CD4-positive, alpha-beta memory T cell (primary cell): ENCODE data around the gene CST5. TPM values are rescaled to one million over a fixed set of nuclear protein-coding genes. Genes with fewer than 3 reads are reported as not detected.
"Not testable (repeated sequence)": the region's sequence is repeated elsewhere in the genome, so short reads cannot be mapped to it uniquely, and the experiment has no call there.

Experiments
- CTCF ChIA-PET: fragments of 350-600 bp; sonication (Branson Sonifier 250); formaldehyde crosslinking; loops from one replicate; lab custom pipeline; 2021; ENCODE audit warnings: inconsistent platforms; ENCODE audit not compliant: partially characterized antibody; lab: Charles Lee
- POLR2A ChIA-PET: fragments of 350-600 bp; sonication (Branson Sonifier 250); formaldehyde crosslinking; loops from one replicate; lab custom pipeline; 2021; ENCODE audit not compliant: partially characterized antibody; lab: Charles Lee
- DNase-seq, 5 donors: peaks; one replicate each; pipeline versions ENCODE4 v3.0.0 to v3.0.0-alpha.2; 2020 to 2022; ENCODE audit warnings: mixed read lengths in 1 of 5
- H3K27ac ChIP-seq: one replicate; pipeline ENCODE4 v1.7.0; 2013; ENCODE audit warnings: low read depth, low read length
- H3K27me3 ChIP-seq: 2 replicates; pipeline ENCODE4 v1.7.0; 2013; ENCODE audit warnings: mild to moderate bottlenecking, low read length, moderate library complexity; ENCODE audit not compliant: insufficient read depth
- H3K36me3 ChIP-seq: 2 replicates; pipeline ENCODE4 v1.7.0; 2013; ENCODE audit warnings: mild to moderate bottlenecking, low read length, moderate library complexity; ENCODE audit not compliant: insufficient read depth
- H3K4me1 ChIP-seq: 2 replicates; pipeline ENCODE4 v1.7.0; 2013; ENCODE audit warnings: mild to moderate bottlenecking, low read length, moderate library complexity; ENCODE audit not compliant: insufficient read depth
- H3K4me3 ChIP-seq, 2 donors: one replicate each; pipeline ENCODE4 v1.7.0; 2013; ENCODE audit warnings: low read length in 2 of 2, mild to moderate bottlenecking in 1 of 2
- H3K9me3 ChIP-seq, 2 donors: one replicate each; pipeline ENCODE4 v1.7.0; 2013; ENCODE audit warnings: low read length in 2 of 2, control low read depth in 1 of 2; ENCODE audit not compliant: control insufficient read depth in 1 of 2
- H3K27ac Mint-ChIP-seq, 7 donors: one replicate each; pipeline ENCODE4 v1.8.0; 2020 to 2021; ENCODE audit warnings: mixed read lengths in 7 of 7, mild to moderate bottlenecking in 6 of 7, inconsistent platforms in 3 of 7, moderate library complexity in 3 of 7
- H3K27me3 Mint-ChIP-seq, 2 donors: one replicate each; pipeline ENCODE4 v1.8.0; 2020 to 2021; ENCODE audit warnings: mixed read lengths in 2 of 2
- H3K36me3 Mint-ChIP-seq, 2 donors: one replicate each; pipeline ENCODE4 v1.8.0; 2020 to 2021; ENCODE audit warnings: mixed read lengths in 2 of 2, inconsistent platforms in 1 of 2, mild to moderate bottlenecking in 1 of 2
- H3K4me1 Mint-ChIP-seq, 4 donors: one replicate each; pipeline ENCODE4 v1.8.0; 2020 to 2021; ENCODE audit warnings: mixed read lengths in 4 of 4, mild to moderate bottlenecking in 1 of 4
- H3K4me3 Mint-ChIP-seq, 8 donors: one replicate each; pipeline ENCODE4 v1.8.0; 2020 to 2021; ENCODE audit warnings: mixed read lengths in 8 of 8, mild to moderate bottlenecking in 7 of 8, moderate library complexity in 6 of 8, inconsistent platforms in 3 of 8
- H3K9me3 Mint-ChIP-seq, 8 donors: one replicate each; pipeline ENCODE4 v1.8.0; 2020 to 2021; ENCODE audit warnings: mixed read lengths in 8 of 8, mild to moderate bottlenecking in 5 of 8, inconsistent platforms in 3 of 8, moderate library complexity in 1 of 8
- intact Hi-C: fragments of 100-400 bp; cut with micrococcal nuclease; formaldehyde crosslinking; loops from one replicate; pipeline ENCODE4 v1.15.1; 2023
- polyA plus RNA-seq, 2 donors: library from polyadenylated mRNA; unstranded; fragments of 300-500 nt; fragmentation: Illumina TruSeq; gene quantifications; one replicate each; pipeline ENCODE4 v1.2.3, GENCODE V29; 2021
- total RNA-seq, 2 experiments: library from RNA; stranded (reverse); gene quantifications; one replicate each; pipeline ENCODE4 v1.2.3, GENCODE V29; 2021

The CST5 gene
- total and polyA plus RNA-seq, 4 experiments from 2014 or later, result not detected

GRCh38 chr20:23856736-23857135, 22.8 kb downstream of the CST5 start:
- Mint-ChIP-seq H3K9me3 (no peaks in the 10 kb centered on the region), H3K27ac (no peak overlapping the region), H3K27me3 (peaks cover 0 to 2% of the 10 kb centered on the region in 2 donors), H3K4me3 (no peak overlapping the region), H3K4me1 (no peaks in the 10 kb centered on the region), H3K36me3 (no peaks in the 10 kb centered on the region)
- intact Hi-C loops, result no loop called here
- Histone ChIP-seq H3K27me3 (no peaks in the 10 kb centered on the region), H3K36me3 (no peaks in the 10 kb centered on the region), H3K9me3 (no peaks in the 10 kb centered on the region), H3K27ac (no peak overlapping the region), H3K4me1 (no peaks in the 10 kb centered on the region), H3K4me3 (no peak overlapping the region)
- ChIA-PET POLR2A (no interaction called here), CTCF (no interaction called here)
- no peak for DNase-seq

DNA sequence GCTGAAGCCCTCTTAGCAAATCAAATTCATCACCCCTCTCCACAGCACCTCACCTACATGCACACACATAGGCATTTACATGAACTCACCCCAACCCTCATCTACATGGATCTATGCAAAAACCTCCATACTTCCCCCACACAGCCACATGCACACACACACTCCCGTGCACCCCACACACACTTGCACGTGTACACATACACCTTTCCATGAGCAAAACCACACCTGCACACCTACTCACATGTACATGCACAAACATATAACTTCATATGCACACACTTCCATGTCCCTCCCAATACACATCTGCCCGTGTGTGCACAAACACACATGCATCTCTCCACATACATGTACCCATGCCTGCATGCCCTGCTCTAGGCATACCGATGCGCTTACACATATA, 23.3 kb downstream of the CST5 start:
- Histone ChIP-seq H3K27me3 (no peaks in the 10 kb centered on the region), H3K9me3 (no peaks in the 10 kb centered on the region), H3K27ac (no peak overlapping the region), H3K4me3 (no peak overlapping the region), H3K36me3 (no peaks in the 10 kb centered on the region), H3K4me1 (no peaks in the 10 kb centered on the region)
- no peaks in the 10 kb centered on the region for H3K36me3 Mint-ChIP-seq
- H3K27me3 Mint-ChIP-seq, result peaks cover 0 to 2% of the 10 kb centered on the region in 2 donors
- no peaks in the 10 kb centered on the region for H3K9me3 Mint-ChIP-seq
- no peaks in the 10 kb centered on the region for H3K4me1 Mint-ChIP-seq
- intact Hi-C loops, result no loop called here
- POLR2A ChIA-PET, result no interaction called here
- no peak overlapping the region for H3K27ac Mint-ChIP-seq
- no peak overlapping the region for H3K4me3 Mint-ChIP-seq
- no peak for DNase-seq
- CTCF ChIA-PET, result no interaction called here

- intact Hi-C loops, result no loop called here
- H3K4me3 Mint-ChIP-seq, result no peak overlapping the region
- CTCF ChIA-PET, result no interaction called here
These were observed 37.9 kb downstream of the CST5 start for GRCh38 chr20:23841693-23842092.

DNA sequence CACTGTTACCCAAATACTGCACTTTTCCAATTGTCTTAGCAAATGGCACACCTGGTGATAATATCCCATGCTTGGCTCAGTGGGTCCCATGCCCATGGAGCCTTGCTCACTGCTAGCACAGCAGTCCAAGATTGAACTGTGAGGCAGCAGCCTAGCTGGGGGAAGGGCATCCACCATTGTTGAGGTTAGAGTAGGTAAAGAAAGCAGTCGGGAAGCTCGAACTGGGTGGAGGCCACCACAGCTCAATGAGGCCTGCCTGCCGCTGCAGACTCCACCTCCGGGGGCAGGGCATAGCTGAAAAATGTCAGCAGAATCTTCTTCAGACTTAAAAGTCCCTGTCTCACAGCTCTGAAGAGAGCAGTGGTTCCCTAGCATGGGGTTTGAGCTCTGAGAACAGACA, 43.8 kb downstream of the CST5 start:
- no peak for DNase-seq
- Histone ChIP-seq H3K4me3 (no peak overlapping the region), H3K36me3 (no peaks in the 10 kb centered on the region), H3K9me3 (no peaks in the 10 kb centered on the region), H3K4me1 (no peaks in the 10 kb centered on the region), H3K27me3 (no peaks in the 10 kb centered on the region), H3K27ac (no peak overlapping the region)
- intact Hi-C loops, result no loop called here
- Mint-ChIP-seq H3K27me3 (peaks cover 7 to 26% of the 10 kb centered on the region in 2 donors), H3K27ac (no peak overlapping the region), H3K9me3 (peaks cover 0 to 10% (median 3%) of the 10 kb centered on the region in 8 donors), H3K4me3 (no peak overlapping the region), H3K4me1 (no peaks in the 10 kb centered on the region), H3K36me3 (no peaks in the 10 kb centered on the region)
- POLR2A ChIA-PET, result no interaction called here
- CTCF ChIA-PET, result no interaction called here

More at GRCh38 chr20:23841693-23842092, 37.9 kb downstream of the CST5 start:
- no peaks in the 10 kb centered on the region for H3K4me1 Mint-ChIP-seq
- no peak for DNase-seq
- H3K36me3 ChIP-seq, result no peaks in the 10 kb centered on the region
- no peaks in the 10 kb centered on the region for H3K36me3 Mint-ChIP-seq
- no peak overlapping the region for H3K27ac ChIP-seq
- no peak overlapping the region for H3K27ac Mint-ChIP-seq
- H3K4me1 ChIP-seq, result no peaks in the 10 kb centered on the region
- H3K9me3 Mint-ChIP-seq, result peaks cover 0 to 12% (median under 1%) of the 10 kb centered on the region in 8 donors
- no peaks in the 10 kb centered on the region for H3K9me3 ChIP-seq
- POLR2A ChIA-PET, result no interaction called here
- no peaks in the 10 kb centered on the region for H3K27me3 ChIP-seq
- no peak overlapping the region for H3K4me3 ChIP-seq
- H3K27me3 Mint-ChIP-seq, result peaks cover 6 to 17% of the 10 kb centered on the region in 2 donors

DNA sequence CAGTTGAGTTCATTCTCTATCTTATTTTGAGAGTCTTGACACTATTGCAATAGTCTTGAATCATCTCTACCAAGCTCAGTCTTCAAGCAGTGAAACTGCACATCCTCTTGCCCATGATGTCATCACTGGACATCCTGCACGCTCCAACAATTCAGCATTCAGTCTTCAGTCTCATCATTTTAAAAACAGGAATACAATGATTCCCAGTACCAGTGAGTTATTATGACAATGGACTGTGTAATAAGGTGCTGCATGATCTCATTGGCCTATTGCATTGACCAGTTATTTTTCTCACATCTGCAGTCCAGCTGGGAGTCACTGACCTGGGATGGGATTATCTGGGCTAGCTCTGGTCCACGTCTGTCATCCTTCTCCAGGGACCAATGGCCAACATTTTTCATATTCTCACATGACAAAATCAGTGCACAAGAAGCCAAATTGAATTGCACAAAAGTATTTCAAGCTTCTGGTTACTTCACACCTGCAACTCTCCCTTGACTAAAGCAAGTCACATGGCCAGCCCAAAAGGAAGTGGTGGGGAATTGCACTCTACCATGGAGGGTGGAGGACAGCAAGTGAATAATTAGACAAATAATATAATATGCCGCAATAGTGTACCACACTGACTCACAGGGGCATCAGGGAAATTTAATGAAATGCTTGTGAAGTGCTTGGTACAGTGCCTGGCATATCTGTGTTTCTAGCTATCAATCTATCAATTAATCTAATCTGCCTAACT, 46.6 kb downstream of the CST5 start:
- Mint-ChIP-seq H3K9me3 (peaks cover 0 to 6% (median under 1%) of the 10 kb centered on the region in 8 donors), H3K27me3 (peaks cover 4 to 19% of the 10 kb centered on the region in 2 donors), H3K4me1 (no peaks in the 10 kb centered on the region), H3K4me3 (no peak overlapping the region), H3K36me3 (no peaks in the 10 kb centered on the region), H3K27ac (no peak overlapping the region)
- Histone ChIP-seq H3K4me3 (no peak overlapping the region), H3K36me3 (no peaks in the 10 kb centered on the region), H3K27ac (no peak overlapping the region), H3K9me3 (no peaks in the 10 kb centered on the region), H3K4me1 (no peaks in the 10 kb centered on the region), H3K27me3 (no peaks in the 10 kb centered on the region)
- CTCF ChIA-PET, result no interaction called here
- intact Hi-C loops, result no loop called here
- POLR2A ChIA-PET, result no interaction called here
- no peak for DNase-seq

DNA sequence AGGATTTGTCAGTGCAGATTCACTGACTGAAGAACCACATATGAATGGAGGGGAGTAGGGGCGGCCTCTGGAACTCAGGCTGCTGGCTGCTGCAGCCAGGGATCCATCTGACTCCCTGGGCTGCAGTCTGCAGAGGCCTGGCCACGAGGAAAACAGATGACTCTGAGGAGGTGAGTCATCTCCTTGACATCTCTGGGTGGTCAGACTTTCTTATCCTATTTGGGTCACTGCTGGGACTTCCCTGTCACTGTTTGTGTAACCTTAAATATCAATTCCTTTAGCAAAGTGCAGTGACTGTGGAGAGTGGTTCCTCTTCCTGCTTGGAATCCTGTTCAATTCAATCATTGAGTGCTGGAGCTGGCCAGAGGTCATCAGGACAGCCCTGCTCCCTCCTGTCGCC, 47.6 kb downstream of the CST5 start:
- CTCF ChIA-PET, H3K27me3 ChIP-seq, H3K4me1 Mint-ChIP-seq, H3K4me1 ChIP-seq, H3K4me3 ChIP-seq, H3K27ac Mint-ChIP-seq, H3K36me3 Mint-ChIP-seq, POLR2A ChIA-PET, intact Hi-C loops, H3K36me3 ChIP-seq, H3K4me3 Mint-ChIP-seq, H3K9me3 ChIP-seq, H3K27ac ChIP-seq, DNase-seq, H3K9me3 Mint-ChIP-seq: not testable (repeated sequence)
- peaks cover 4 to 22% of the 10 kb centered on the region in 2 donors for H3K27me3 Mint-ChIP-seq

DNA sequence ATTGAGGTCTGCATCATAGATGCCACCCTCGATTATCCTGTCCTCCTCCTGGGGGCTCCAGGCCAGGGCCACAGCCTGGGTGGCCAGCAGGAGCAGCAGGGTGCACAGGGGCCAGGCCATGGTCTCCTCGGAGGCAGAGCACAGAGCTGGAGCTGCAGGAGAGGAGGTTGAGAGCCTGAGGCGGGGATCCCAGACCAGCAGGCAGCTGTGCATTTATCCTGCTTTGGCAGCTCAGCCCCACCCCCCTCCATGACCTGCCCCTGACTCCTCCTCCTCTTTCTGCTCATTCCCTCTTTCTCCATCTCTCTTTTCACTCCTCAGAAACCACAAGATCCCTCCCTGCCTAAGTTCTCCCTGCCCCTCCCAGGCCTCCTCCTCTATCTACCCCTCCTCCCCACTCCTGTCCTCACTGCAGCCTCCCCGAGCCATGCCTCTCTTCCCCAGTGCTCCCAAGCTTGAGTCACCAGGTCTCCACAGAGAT, 53.0 kb downstream of the CST5 start, which contains the start of gene CST2:
TSS of gene CST2 (minus strand) at position 189 of the 481 bp plus-strand sequence. CDS start at position 120, 69 bp downstream.
- Histone ChIP-seq H3K4me3 (no peak within 1 kb of the TSS), H3K4me1 (no peaks in the 10 kb centered on the region), H3K9me3 (no peaks in the 10 kb centered on the region), H3K27me3 (no peaks in the 10 kb centered on the region), H3K27ac (no peak within 1 kb of the TSS), H3K36me3 (no peaks in the 10 kb centered on the region)
- Mint-ChIP-seq H3K9me3 (peaks cover 0 to 2% (median 0%) of the 10 kb centered on the region in 8 donors), H3K27ac (peak within 1 kb of the TSS in 1 of 7 donors; percentile 61), H3K4me3 (no peak within 1 kb of the TSS), H3K36me3 (no peaks in the 10 kb centered on the region), H3K4me1 (no peaks in the 10 kb centered on the region), H3K27me3 (peaks cover 2 to 26% of the 10 kb centered on the region in 2 donors)
- intact Hi-C loops, result no loop called here
- POLR2A ChIA-PET, result no interaction called here
- CTCF ChIA-PET, result no interaction called here
- DNase-seq, result no peak
